ENCODE data around the gene ADGRG3.

DNA sequence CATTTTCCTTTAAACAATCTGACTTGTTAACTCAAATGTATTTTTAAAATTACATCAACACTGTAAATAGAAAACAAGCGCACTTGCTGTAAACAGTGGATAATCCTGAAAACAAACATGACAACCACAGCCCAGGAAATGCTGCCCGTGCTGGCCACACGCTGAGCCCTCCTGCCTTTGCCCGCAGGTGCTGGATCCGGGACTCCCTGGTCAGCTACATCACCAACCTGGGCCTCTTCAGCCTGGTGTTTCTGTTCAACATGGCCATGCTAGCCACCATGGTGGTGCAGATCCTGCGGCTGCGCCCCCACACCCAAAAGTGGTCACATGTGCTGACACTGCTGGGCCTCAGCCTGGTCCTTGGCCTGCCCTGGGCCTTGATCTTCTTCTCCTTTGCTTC is 6.6 kb upstream of the ADGRG3 start:
- TF ChIP-seq, protein P1, sequence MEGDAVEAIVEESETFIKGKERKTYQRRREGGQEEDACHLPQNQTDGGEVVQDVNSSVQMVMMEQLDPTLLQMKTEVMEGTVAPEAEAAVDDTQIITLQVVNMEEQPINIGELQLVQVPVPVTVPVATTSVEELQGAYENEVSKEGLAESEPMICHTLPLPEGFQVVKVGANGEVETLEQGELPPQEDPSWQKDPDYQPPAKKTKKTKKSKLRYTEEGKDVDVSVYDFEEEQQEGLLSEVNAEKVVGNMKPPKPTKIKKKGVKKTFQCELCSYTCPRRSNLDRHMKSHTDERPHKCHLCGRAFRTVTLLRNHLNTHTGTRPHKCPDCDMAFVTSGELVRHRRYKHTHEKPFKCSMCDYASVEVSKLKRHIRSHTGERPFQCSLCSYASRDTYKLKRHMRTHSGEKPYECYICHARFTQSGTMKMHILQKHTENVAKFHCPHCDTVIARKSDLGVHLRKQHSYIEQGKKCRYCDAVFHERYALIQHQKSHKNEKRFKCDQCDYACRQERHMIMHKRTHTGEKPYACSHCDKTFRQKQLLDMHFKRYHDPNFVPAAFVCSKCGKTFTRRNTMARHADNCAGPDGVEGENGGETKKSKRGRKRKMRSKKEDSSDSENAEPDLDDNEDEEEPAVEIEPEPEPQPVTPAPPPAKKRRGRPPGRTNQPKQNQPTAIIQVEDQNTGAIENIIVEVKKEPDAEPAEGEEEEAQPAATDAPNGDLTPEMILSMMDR (IDR thresholded peaks at IDR 0.05; ENCODE audit: low read length), result no peak
- TF ChIP-seq EZH2 (optimal IDR thresholded peaks at IDR 0.05; ENCODE audit: low read depth, low read length), result no peak
- no peak for TF ChIP-seq EZH2phosphoT487 (IDR thresholded peaks at IDR 0.05; ENCODE audit: low read length)

Measured in MM.1S (cell line).